Tibial artery (tissue), 4 donors: ENCODE results near the gene DCP1A.
A peak's percentile ranks its signal among the peaks of the same experiment; 100 is the strongest.
"Not testable (repeated sequence)": the region's sequence is repeated elsewhere in the genome, so short reads cannot be mapped to it uniquely, and the experiment has no call there.

Source experiments
- DNase-seq, 2 donors: peaks; one replicate each; pipeline ENCODE4 v3.0.0-alpha.2; 2019
- H3K27ac ChIP-seq, 2 donors: fragments of 200-600 bp; sonication (generic) in 1 of 2; 1 replicate in 1 of 2; 2 replicates in 1 of 2; pipeline ENCODE4 v1.5.1; 2018 to 2019; ENCODE audit warnings: mild to moderate bottlenecking in 1 of 2
- H3K27me3 ChIP-seq, 2 donors: fragments of 200-600 bp; sonication (generic) in 1 of 2; one replicate each; pipeline versions ENCODE4 v1.5.1 to v1.6.0; 2016 to 2019
- H3K36me3 ChIP-seq, 3 donors: fragments of 200-600 bp; sonication (generic) in 2 of 3; one replicate each; pipeline ENCODE4 v1.5.1; 2016 to 2019; ENCODE audit warnings: mild to moderate bottlenecking in 2 of 3
- H3K4me1 ChIP-seq, 4 donors: fragments of 200-600 bp; sonication (generic) in 2 of 4; 1 replicate in 3 of 4; 2 replicates in 1 of 4; pipeline ENCODE4 v1.5.1; 2016 to 2019
- H3K4me3 ChIP-seq, 2 donors: fragments of 200-600 bp; sonication (generic) in 1 of 2; 1 replicate in 1 of 2; 2 replicates in 1 of 2; pipeline ENCODE4 v1.5.1; 2018 to 2019; ENCODE audit warnings: mild to moderate bottlenecking in 2 of 2
- H3K9me3 ChIP-seq, 3 donors: fragments of 200-600 bp; sonication (generic) in 1 of 3; one replicate each; pipeline ENCODE4 v1.5.1; 2016 to 2019
- CTCF ChIP-seq, 2 experiments: fragments of 200-600 bp in 1 of 2; fragments of 450-650 bp in 1 of 2; IDR thresholded peaks; one replicate each; pipeline ENCODE4 v1.5.1; 2017 to 2019; ENCODE audit warnings: antibody characterized with exemption in 2 of 2, mild to moderate bottlenecking in 1 of 2, moderate library complexity in 1 of 2
- intact Hi-C: fragments of 100-400 bp; cut with DNase I; formaldehyde crosslinking; loops from one replicate; pipeline ENCODE4 v1.15.0; 2023; ENCODE audit warnings: low total_unique reads

Gene DCP1A

GRCh38 chr3:53377794-53378193, 30.5 kb upstream of the DCP1A start:
- H3K9me3 ChIP-seq = no peaks in the 10 kb centered on the region
- intact Hi-C loops = no loop called here
- no peak overlapping the region for H3K4me3 ChIP-seq
- H3K4me1 ChIP-seq = no peaks in the 10 kb centered on the region
- no peaks in the 10 kb centered on the region for H3K36me3 ChIP-seq
- H3K27me3 ChIP-seq = no peaks in the 10 kb centered on the region
- no peak for TF ChIP-seq CTCF (IDR thresholded peaks at IDR 0.05)
- DNase-seq = no peak
- H3K27ac ChIP-seq = no peak overlapping the region

GRCh38 chr3:53376679-53377078, 29.3 kb upstream of the DCP1A start:
- no peaks in the 10 kb centered on the region for H3K9me3 ChIP-seq
- no peak overlapping the region for H3K4me3 ChIP-seq
- no peak for TF ChIP-seq CTCF (IDR thresholded peaks at IDR 0.05)
- intact Hi-C loops = no loop called here
- H3K36me3 ChIP-seq = no peaks in the 10 kb centered on the region
- no peaks in the 10 kb centered on the region for H3K4me1 ChIP-seq
- no peak overlapping the region for H3K27ac ChIP-seq
- peaks cover 0 to 2% of the 10 kb centered on the region in 2 donors for H3K27me3 ChIP-seq
- DNase-seq = no peak

GRCh38 chr3:53375019-53375418, 27.7 kb upstream of the DCP1A start:
- intact Hi-C loops = no loop called here
- peak; percentile 32 to 38 for TF ChIP-seq CTCF (IDR thresholded peaks at IDR 0.05)

GRCh38 chr3:53370719-53371118, 23.4 kb upstream of the DCP1A start:
- DNase-seq, H3K4me1 ChIP-seq, intact Hi-C loops, H3K27ac ChIP-seq, H3K4me3 ChIP-seq, H3K36me3 ChIP-seq, H3K9me3 ChIP-seq, H3K27me3 ChIP-seq: not testable (repeated sequence)

More at GRCh38 chr3:53375019-53375418, 27.7 kb upstream of the DCP1A start:
- no peak overlapping the region for H3K4me3 ChIP-seq
- H3K27ac ChIP-seq = no peak overlapping the region
- H3K9me3 ChIP-seq = no peaks in the 10 kb centered on the region
- H3K36me3 ChIP-seq = no peaks in the 10 kb centered on the region
- peaks cover 0 to 2% of the 10 kb centered on the region in 2 donors for H3K27me3 ChIP-seq
- peak in 1 of 2 donors; percentile 34 for DNase-seq
- H3K4me1 ChIP-seq = no peaks in the 10 kb centered on the region

GRCh38 chr3:53361852-53362251, 14.5 kb upstream of the DCP1A start:
- intact Hi-C loops = no loop called here
- Histone ChIP-seq H3K27me3 (no peaks in the 10 kb centered on the region), H3K9me3 (no peaks in the 10 kb centered on the region), H3K4me1 (no peaks in the 10 kb centered on the region), H3K36me3 (no peaks in the 10 kb centered on the region), H3K4me3 (no peak overlapping the region), H3K27ac (no peak overlapping the region)
- no peak for TF ChIP-seq CTCF (IDR thresholded peaks at IDR 0.05)
- DNase-seq = no peak

- no peak overlapping the region for H3K27ac ChIP-seq
- H3K27me3 ChIP-seq = no peaks in the 10 kb centered on the region
- no peak overlapping the region for H3K4me3 ChIP-seq
- DNase-seq = no peak
- no peaks in the 10 kb centered on the region for H3K4me1 ChIP-seq
- TF ChIP-seq CTCF (IDR thresholded peaks at IDR 0.05) = no peak
- intact Hi-C loops = no loop called here
- H3K36me3 ChIP-seq = no peaks in the 10 kb centered on the region
- no peaks in the 10 kb centered on the region for H3K9me3 ChIP-seq
Observed at GRCh38 chr3:53357458-53357857, 10.1 kb upstream of the DCP1A start.
